Activated naive CD8-positive, alpha-beta T cell (primary cell): Measurements from ENCODE around the gene ADRB2.
A peak's percentile ranks its signal among the peaks of the same experiment; 100 is the strongest.

Experiments used
- H3K27ac Mint-ChIP-seq: one replicate; pipeline ENCODE4 v1.8.0; 2021; ENCODE audit warnings: mixed read lengths
- H3K27me3 Mint-ChIP-seq: one replicate; pipeline ENCODE4 v1.8.0; 2021; ENCODE audit warnings: mixed read lengths
- H3K36me3 Mint-ChIP-seq: one replicate; pipeline ENCODE4 v1.8.0; 2021; ENCODE audit warnings: mixed read lengths
- H3K4me1 Mint-ChIP-seq: one replicate; pipeline ENCODE4 v1.8.0; 2021; ENCODE audit warnings: low read depth, mixed read lengths
- H3K4me3 Mint-ChIP-seq: one replicate; pipeline ENCODE4 v1.8.0; 2021; ENCODE audit warnings: mild to moderate bottlenecking, mixed read lengths
- H3K9me3 Mint-ChIP-seq: one replicate; pipeline ENCODE4 v1.8.0; 2021; ENCODE audit warnings: low read depth, mixed read lengths

Gene ADRB2

GRCh38 chr5:148833925-148834324 is 7.5 kb downstream of the ADRB2 start:
- peaks cover 8% of the 10 kb centered on the region for H3K4me1 Mint-ChIP-seq
- no peaks in the 10 kb centered on the region for H3K9me3 Mint-ChIP-seq
- no peak overlapping the region for H3K4me3 Mint-ChIP-seq
- no peak overlapping the region for H3K27ac Mint-ChIP-seq
- peaks cover 3% of the 10 kb centered on the region for H3K36me3 Mint-ChIP-seq
- peaks cover 2% of the 10 kb centered on the region for H3K27me3 Mint-ChIP-seq

- Mint-ChIP-seq H3K4me1 (peaks cover 5% of the 10 kb centered on the region), H3K9me3 (no peaks in the 10 kb centered on the region), H3K27ac (no peak overlapping the region), H3K36me3 (peaks cover 3% of the 10 kb centered on the region), H3K4me3 (no peak overlapping the region), H3K27me3 (peaks cover 2% of the 10 kb centered on the region)
Observed at GRCh38 chr5:148834689-148835088, 8.3 kb downstream of the ADRB2 start.

- Mint-ChIP-seq H3K4me3 (no peak overlapping the region), H3K27ac (no peak overlapping the region), H3K4me1 (peaks cover 4% of the 10 kb centered on the region), H3K9me3 (no peaks in the 10 kb centered on the region), H3K36me3 (peaks cover 3% of the 10 kb centered on the region), H3K27me3 (peaks cover 4% of the 10 kb centered on the region)
Observed at GRCh38 chr5:148836272-148837250, 10.2 kb downstream of the ADRB2 start.

GRCh38 chr5:148837383-148837782 is 11.0 kb downstream of the ADRB2 start:
- peaks cover 3% of the 10 kb centered on the region for H3K36me3 Mint-ChIP-seq
- peaks cover 4% of the 10 kb centered on the region for H3K27me3 Mint-ChIP-seq
- H3K4me1 Mint-ChIP-seq, result peaks cover under 1% of the 10 kb centered on the region
- no peak overlapping the region for H3K27ac Mint-ChIP-seq
- no peaks in the 10 kb centered on the region for H3K9me3 Mint-ChIP-seq
- no peak overlapping the region for H3K4me3 Mint-ChIP-seq

GRCh38 chr5:148838357-148838756 is 11.9 kb downstream of the ADRB2 start:
- Mint-ChIP-seq H3K9me3 (no peaks in the 10 kb centered on the region), H3K27ac (no peak overlapping the region)

GRCh38 chr5:148839960-148840359 is 13.5 kb downstream of the ADRB2 start:
- Mint-ChIP-seq H3K27ac (no peak overlapping the region), H3K27me3 (peaks cover 4% of the 10 kb centered on the region), H3K9me3 (no peaks in the 10 kb centered on the region)

More at GRCh38 chr5:148838357-148838756, 11.9 kb downstream of the ADRB2 start:
- H3K4me3 Mint-ChIP-seq, result no peak overlapping the region
- no peaks in the 10 kb centered on the region for H3K4me1 Mint-ChIP-seq
- peaks cover 3% of the 10 kb centered on the region for H3K36me3 Mint-ChIP-seq
- H3K27me3 Mint-ChIP-seq, result peaks cover 4% of the 10 kb centered on the region

GRCh38 chr5:148840531-148840930 is 14.1 kb downstream of the ADRB2 start:
- Mint-ChIP-seq H3K9me3 (no peaks in the 10 kb centered on the region), H3K27ac (no peak overlapping the region), H3K4me3 (no peak overlapping the region), H3K36me3 (peaks cover 3% of the 10 kb centered on the region), H3K4me1 (peaks cover 2% of the 10 kb centered on the region), H3K27me3 (peaks cover 4% of the 10 kb centered on the region)

More at GRCh38 chr5:148839960-148840359, 13.5 kb downstream of the ADRB2 start:
- Mint-ChIP-seq H3K4me1 (no peaks in the 10 kb centered on the region), H3K4me3 (no peak overlapping the region), H3K36me3 (peaks cover 3% of the 10 kb centered on the region)

GRCh38 chr5:148841519-148841918 is 15.1 kb downstream of the ADRB2 start:
- Mint-ChIP-seq H3K4me3 (no peak overlapping the region), H3K27ac (no peak overlapping the region), H3K9me3 (no peaks in the 10 kb centered on the region), H3K36me3 (peaks cover 3% of the 10 kb centered on the region), H3K27me3 (peaks cover 4% of the 10 kb centered on the region), H3K4me1 (peaks cover 7% of the 10 kb centered on the region)

- Mint-ChIP-seq H3K4me1 (peaks cover 7% of the 10 kb centered on the region), H3K27me3 (peaks cover 4% of the 10 kb centered on the region), H3K27ac (no peak overlapping the region), H3K9me3 (no peaks in the 10 kb centered on the region), H3K4me3 (no peak overlapping the region), H3K36me3 (peaks cover 3% of the 10 kb centered on the region)
Observed at GRCh38 chr5:148842161-148842560, 15.8 kb downstream of the ADRB2 start.

GRCh38 chr5:148843510-148844318 is 17.3 kb downstream of the ADRB2 start:
- peaks cover 2% of the 10 kb centered on the region for H3K27me3 Mint-ChIP-seq
- H3K9me3 Mint-ChIP-seq, result peaks cover 3% of the 10 kb centered on the region
- H3K27ac Mint-ChIP-seq, result no peak overlapping the region
- H3K4me3 Mint-ChIP-seq, result no peak overlapping the region
- peaks cover 14% of the 10 kb centered on the region for H3K4me1 Mint-ChIP-seq
- no peaks in the 10 kb centered on the region for H3K36me3 Mint-ChIP-seq

- no peak overlapping the region for H3K27ac Mint-ChIP-seq
- no peak overlapping the region for H3K4me3 Mint-ChIP-seq
- H3K9me3 Mint-ChIP-seq, result peaks cover 3% of the 10 kb centered on the region
- H3K4me1 Mint-ChIP-seq, result peaks cover 24% of the 10 kb centered on the region
- no peaks in the 10 kb centered on the region for H3K36me3 Mint-ChIP-seq
- H3K27me3 Mint-ChIP-seq, result peaks cover 2% of the 10 kb centered on the region
Observed at GRCh38 chr5:148844433-148845280, 18.2 kb downstream of the ADRB2 start.

GRCh38 chr5:148846930-148847329 is 20.5 kb downstream of the ADRB2 start:
- H3K36me3 Mint-ChIP-seq, result no peaks in the 10 kb centered on the region
- peaks cover 26% of the 10 kb centered on the region for H3K4me1 Mint-ChIP-seq
- H3K9me3 Mint-ChIP-seq, result peaks cover 3% of the 10 kb centered on the region
- H3K27ac Mint-ChIP-seq, result no peak overlapping the region
- H3K4me3 Mint-ChIP-seq, result no peak overlapping the region
- no peaks in the 10 kb centered on the region for H3K27me3 Mint-ChIP-seq

- no peak overlapping the region for H3K27ac Mint-ChIP-seq
- H3K4me1 Mint-ChIP-seq, result peaks cover 26% of the 10 kb centered on the region
- H3K4me3 Mint-ChIP-seq, result no peak overlapping the region
Observed at GRCh38 chr5:148847456-148847855, 21.0 kb downstream of the ADRB2 start.

GRCh38 chr5:148848393-148849031 is 22.1 kb downstream of the ADRB2 start:
- Mint-ChIP-seq H3K4me1 (peaks cover 26% of the 10 kb centered on the region), H3K36me3 (no peaks in the 10 kb centered on the region), H3K4me3 (peak overlapping the region; percentile 15)

More at GRCh38 chr5:148847456-148847855, 21.0 kb downstream of the ADRB2 start:
- peaks cover 3% of the 10 kb centered on the region for H3K9me3 Mint-ChIP-seq
- no peaks in the 10 kb centered on the region for H3K36me3 Mint-ChIP-seq
- no peaks in the 10 kb centered on the region for H3K27me3 Mint-ChIP-seq

More at GRCh38 chr5:148848393-148849031, 22.1 kb downstream of the ADRB2 start:
- peaks cover 3% of the 10 kb centered on the region for H3K9me3 Mint-ChIP-seq
- H3K27ac Mint-ChIP-seq, result peak overlapping the region; percentile 71
- no peaks in the 10 kb centered on the region for H3K27me3 Mint-ChIP-seq
